ENCODE results near the gene GCN1.

GCN1 gene

GRCh38 chr12:120181991-120182631 lies 12.4 kb downstream of the GCN1 start:
- no peak for DNase-seq

DNA sequence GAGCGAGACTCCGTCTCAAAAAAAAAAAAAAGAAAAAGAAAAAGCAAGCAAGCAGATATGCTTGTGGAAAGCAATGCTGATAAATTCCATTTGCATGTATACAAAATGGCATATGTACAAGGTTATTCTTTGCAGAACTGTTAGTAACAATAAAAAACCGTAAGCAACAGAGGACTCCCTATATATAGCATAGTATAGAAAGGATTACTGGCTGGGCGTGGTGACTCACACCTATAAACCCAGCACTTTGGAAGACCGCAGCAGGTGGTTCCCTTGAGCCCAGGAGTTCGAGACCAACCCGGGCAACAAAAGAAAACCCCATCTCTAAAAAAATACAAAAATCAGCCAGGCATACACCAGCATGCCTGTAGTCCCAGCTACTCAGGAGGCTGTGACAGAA lies 13.5 kb downstream of the GCN1 start:
- DNase-seq, result no peak

DNA sequence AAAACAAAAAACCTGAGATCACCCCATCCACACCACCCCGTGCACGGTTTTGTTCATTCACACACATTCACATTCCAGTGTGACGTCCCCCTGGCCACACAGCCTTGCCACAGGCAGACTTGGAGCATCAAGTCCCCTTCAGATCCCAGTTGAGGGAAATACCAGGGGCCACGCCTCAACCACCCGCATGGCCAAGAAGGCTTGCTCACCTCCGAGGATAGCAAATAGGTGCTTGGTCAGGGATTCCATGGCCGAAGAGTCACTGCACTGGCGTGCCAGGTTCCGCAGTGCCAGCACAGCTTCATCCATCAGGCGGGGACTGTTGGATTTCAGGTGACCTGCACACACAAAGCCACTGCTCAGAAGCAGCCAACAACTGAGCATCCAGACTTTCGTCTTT lies 19.0 kb downstream of the GCN1 start:
- no peak for DNase-seq

- DNase-seq, result no peak
These were observed 19.5 kb downstream of the GCN1 start for GRCh38 chr12:120175062-120175461.

DNA sequence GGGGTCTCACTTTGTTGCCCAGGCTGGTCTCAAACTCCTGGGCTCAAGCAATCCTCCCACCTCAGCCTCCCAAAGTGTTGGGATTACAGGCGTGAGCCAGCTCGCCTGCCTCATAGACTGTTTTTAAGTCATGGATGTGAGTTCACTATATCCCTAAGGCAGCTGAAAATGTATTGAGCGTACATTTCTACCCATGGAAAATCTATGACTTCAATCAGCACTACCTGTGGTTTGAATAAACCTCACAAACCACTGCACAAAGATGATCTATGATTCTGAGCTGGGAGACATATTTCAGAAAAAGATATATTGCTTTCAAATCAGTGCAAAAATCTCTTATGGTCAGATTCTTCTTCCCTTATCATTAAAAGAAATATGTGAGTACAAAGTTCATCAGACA lies 22.5 kb downstream of the GCN1 start:
- DNase-seq, result no peak

GRCh38 chr12:120170631-120171030 lies 23.9 kb downstream of the GCN1 start:
- no peak for DNase-seq

GRCh38 chr12:120169946-120170345 lies 24.6 kb downstream of the GCN1 start:
- no peak for DNase-seq

- DNase-seq, result no peak
These were observed 26.2 kb downstream of the GCN1 start for GRCh38 chr12:120168337-120168736.

GRCh38 chr12:120167529-120168095 lies 26.9 kb downstream of the GCN1 start:
- DNase-seq, result no peak

GRCh38 chr12:120164293-120164692 lies 30.2 kb downstream of the GCN1 start:
- DNase-seq, result no peak

GRCh38 chr12:120162763-120163162 lies 31.8 kb downstream of the GCN1 start:
- DNase-seq, result no peak

GRCh38 chr12:120161852-120162251 lies 32.7 kb downstream of the GCN1 start:
- DNase-seq, result no peak

DNA sequence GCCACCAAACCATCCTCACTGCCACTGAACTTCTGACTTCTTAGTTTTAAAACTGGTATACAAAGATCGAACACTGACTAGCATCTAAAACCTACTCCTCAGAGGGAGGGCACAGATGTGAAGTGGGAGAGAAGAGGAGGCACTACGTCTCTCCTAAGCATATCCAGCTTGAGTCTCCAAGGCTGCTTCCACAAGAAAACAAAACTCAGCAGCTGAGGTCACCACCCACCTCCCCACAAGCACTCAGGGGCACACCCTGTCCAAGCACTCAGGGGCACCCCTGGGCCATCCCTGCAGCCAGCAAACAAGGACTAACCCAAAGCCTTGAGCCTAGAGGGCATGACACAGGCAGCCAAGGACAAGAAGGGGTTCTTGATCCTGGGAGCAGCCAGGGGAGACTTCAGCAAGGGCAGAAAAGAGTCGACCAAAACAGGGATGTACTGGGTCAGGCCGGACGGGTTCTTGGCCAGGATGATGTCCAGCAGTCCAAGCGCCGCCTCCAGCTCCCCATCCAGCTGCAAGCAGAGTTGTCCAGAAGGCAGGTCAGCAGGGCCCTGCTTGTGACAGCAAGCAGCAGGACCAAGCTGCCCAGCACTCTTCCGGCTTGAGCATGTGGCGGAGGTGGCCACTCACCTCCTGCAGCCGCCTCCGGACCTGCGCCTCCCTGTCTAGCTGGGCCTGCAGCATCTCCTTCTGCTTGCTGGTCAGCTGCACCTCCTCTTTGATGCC lies 34.8 kb downstream of the GCN1 start:
- no peak for DNase-seq

DNA sequence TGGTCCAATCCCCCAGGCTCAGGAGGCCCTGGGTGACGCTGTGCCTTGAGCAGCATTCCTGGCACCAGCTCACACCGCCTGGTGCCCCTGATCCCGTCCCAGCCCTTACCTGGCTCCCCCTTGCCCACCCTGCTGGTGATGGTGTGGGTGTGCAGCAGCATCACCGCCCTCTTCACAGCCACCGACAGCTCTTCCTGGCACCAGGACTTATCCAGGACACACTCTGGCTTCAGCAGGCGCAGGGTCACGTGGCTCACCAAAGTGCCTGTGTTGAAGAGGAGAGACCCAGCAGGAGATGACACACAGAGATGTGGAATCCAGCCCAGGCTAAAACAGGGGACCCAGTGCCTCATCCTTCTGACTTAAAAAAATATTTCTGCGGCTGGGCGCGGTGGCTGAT lies 36.2 kb downstream of the GCN1 start:
- DNase-seq, result no peak

DNA sequence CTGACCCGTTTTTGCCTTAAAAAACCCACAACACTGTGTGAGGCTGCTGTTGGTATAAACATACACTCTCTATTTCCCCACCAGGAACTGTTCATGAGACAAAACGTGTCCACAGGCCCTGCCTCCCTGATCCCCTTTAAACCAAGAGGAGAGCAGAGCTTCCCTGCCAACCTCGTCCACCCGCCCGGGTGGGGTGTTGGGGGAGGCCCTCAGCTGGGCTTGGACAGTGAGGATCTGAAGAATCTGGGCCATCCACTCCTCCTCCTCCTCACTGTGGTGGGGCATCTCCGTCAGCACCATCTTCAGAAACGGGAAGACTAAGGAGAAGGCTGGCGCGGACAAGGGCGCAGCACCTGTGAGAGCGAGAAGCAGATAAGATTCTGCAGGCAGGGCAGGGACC lies 36.8 kb downstream of the GCN1 start:
- DNase-seq, result no peak

DNA sequence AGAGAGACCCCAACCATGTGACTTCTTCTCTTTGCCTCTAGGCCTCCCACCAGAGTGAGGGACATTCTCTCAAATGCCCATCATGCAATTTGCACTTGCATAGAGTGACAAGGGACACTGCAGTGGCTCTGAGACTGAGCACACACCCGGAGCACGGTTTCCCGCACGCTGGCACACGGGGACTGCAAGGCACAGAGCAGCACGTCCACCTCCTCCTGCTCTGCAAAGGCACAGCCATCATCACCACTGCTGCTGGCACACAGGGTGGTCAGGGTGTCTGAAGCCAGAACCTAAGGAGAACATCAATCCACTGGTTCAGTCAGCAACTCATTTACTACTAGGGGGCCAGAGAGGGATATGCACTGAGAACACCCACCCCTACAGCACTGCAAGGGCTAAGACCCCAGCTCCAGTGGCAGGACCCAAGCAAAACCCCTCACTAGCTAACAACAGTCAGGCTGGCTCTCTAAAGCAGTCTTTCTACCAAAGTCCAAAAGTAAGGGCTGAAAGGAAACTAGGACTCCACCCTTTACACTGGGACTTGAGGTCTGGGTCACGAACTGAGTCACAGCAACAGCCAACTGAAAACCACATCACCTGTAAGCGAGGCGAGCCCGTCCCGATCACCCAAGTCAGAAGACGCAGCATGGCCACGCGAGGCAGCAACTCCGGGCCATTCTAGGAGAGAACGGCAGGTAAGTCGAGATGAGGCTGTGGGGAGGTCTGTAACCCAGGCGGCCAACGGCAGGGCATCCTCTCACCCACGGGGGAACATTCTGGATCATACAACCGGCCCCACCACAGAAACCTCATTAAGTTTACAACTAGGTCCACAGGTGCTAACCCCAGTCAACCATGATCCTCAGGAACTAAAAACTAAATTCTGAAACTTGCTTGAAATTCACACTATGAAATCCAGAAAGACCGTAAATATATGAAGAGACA lies 37.9 kb downstream of the GCN1 start:
- no peak for DNase-seq

- no peak for DNase-seq
These were observed 39.4 kb downstream of the GCN1 start for GRCh38 chr12:120155072-120155471.

- no peak for DNase-seq
These were observed 43.5 kb downstream of the GCN1 start for GRCh38 chr12:120150919-120151525.

GRCh38 chr12:120148011-120148410 lies 46.5 kb downstream of the GCN1 start:
- no peak for DNase-seq

DNA sequence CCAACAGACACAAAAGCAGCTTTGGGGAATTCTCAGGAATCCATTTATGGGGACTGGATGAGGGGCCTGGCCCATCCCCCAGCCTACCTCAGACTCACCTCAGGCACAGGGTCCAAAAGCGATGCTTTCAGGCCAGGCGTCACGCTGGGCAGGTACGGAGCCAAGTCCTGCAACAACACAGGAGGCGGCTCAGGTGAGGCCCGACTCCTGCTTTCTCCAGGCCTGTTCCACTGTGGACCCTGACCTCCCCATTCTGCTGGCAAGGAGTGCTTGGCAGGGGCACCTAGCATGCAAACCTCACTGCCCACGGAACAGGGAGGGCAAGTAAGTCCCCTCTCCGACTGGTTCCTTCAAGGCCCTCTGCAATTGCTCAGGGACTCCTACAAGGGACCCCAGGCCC lies 49.4 kb downstream of the GCN1 start:
- no peak for DNase-seq

GRCh38 chr12:120144215-120144614 lies 50.3 kb downstream of the GCN1 start:
- DNase-seq, result no peak

GRCh38 chr12:120142231-120142877 lies 52.2 kb downstream of the GCN1 start:
- DNase-seq, result no peak

Data from activated gamma-delta T cell (primary cell).